ENCODE results near the gene LEMD2.

The LEMD2 gene

DNA sequence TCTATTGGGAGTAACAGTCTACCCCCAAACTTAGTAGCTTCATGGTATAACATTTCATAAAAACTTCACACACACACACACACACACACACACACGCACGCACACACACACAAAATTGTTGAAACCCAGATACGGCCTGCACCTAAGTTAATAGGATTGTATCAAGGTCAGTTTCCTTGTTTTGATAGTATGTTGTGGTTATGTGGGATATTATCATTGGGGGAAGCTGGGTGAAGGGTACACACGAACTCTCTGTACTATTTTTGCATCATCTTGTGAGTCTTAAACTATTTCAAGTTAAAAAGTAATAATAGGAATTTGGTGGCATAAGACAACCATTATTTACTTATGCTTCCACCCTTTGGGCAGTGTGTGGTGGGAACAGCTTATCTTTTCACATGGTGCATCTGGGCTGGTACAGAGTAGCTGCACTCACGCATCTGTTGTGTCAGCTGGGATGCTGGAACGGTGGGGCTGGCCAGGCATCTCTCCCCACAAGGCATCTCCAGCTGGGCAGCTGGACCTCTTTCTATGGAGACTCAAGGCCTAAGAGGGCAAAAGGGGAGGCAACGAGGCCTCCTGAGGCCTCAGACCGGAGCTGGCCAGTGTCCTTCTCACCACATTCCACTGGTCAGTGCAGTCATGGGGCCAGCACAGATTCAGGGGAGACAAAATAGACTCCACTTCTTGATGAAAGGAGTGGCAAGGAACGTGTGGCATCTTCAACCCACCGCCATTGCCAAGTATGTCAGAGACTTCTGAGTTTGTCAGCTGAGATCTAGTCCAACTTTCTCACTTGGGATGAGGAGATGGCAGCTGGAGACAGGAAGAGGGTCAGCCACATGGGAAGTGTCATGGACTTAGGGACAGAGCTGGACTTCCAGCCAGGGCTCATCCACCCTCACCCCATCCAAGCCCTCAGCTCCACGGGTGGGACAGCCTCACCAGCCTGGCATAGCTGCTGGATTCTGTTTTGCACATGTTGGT is 21.7 kb downstream of the LEMD2 start:
- H3K4me3 ChIP-seq (ENCODE audit: low read depth, low read length, poor library complexity, severe bottlenecking), result no peak overlapping the region
- H3K9me2 ChIP-seq (ENCODE audit: low read depth, low read length), result no peaks in the 10 kb centered on the region
- no peaks in the 10 kb centered on the region for H4K20me1 ChIP-seq (ENCODE audit: insufficient read depth, low read length)
- no peaks in the 10 kb centered on the region for H3F3A ChIP-seq (ENCODE audit: insufficient read depth, low read length)
- peaks cover 3% of the 10 kb centered on the region for H3K27me3 ChIP-seq (ENCODE audit: insufficient read depth, low read length)
- no peak overlapping the region for H3K27ac ChIP-seq (ENCODE audit: low read depth, low read length, poor library complexity, severe bottlenecking)
- no peak overlapping the region for H2AFZ ChIP-seq (ENCODE audit: low read length)
- H3K4me2 ChIP-seq (ENCODE audit: low read length), result no peak overlapping the region
- no peaks in the 10 kb centered on the region for H3K9me3 ChIP-seq (ENCODE audit: low read length)
- no peak overlapping the region for H3K9ac ChIP-seq (ENCODE audit: low read length)
- TF ChIP-seq EZH2 (IDR thresholded peaks at IDR 0.05; ENCODE audit: borderline replicate concordance, low read length), result no peak
- TF ChIP-seq, protein P1, sequence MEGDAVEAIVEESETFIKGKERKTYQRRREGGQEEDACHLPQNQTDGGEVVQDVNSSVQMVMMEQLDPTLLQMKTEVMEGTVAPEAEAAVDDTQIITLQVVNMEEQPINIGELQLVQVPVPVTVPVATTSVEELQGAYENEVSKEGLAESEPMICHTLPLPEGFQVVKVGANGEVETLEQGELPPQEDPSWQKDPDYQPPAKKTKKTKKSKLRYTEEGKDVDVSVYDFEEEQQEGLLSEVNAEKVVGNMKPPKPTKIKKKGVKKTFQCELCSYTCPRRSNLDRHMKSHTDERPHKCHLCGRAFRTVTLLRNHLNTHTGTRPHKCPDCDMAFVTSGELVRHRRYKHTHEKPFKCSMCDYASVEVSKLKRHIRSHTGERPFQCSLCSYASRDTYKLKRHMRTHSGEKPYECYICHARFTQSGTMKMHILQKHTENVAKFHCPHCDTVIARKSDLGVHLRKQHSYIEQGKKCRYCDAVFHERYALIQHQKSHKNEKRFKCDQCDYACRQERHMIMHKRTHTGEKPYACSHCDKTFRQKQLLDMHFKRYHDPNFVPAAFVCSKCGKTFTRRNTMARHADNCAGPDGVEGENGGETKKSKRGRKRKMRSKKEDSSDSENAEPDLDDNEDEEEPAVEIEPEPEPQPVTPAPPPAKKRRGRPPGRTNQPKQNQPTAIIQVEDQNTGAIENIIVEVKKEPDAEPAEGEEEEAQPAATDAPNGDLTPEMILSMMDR (IDR thresholded peaks at IDR 0.05; ENCODE audit: low read length), result no peak
- H3K79me2 ChIP-seq (ENCODE audit: insufficient read depth, low read length), result no peaks in the 10 kb centered on the region
- peaks cover 4% of the 10 kb centered on the region for H3K36me3 ChIP-seq (ENCODE audit: insufficient read depth, low read length)
- no peaks in the 10 kb centered on the region for H3K4me1 ChIP-seq (ENCODE audit: insufficient read depth, low read length, severe bottlenecking)

DNA sequence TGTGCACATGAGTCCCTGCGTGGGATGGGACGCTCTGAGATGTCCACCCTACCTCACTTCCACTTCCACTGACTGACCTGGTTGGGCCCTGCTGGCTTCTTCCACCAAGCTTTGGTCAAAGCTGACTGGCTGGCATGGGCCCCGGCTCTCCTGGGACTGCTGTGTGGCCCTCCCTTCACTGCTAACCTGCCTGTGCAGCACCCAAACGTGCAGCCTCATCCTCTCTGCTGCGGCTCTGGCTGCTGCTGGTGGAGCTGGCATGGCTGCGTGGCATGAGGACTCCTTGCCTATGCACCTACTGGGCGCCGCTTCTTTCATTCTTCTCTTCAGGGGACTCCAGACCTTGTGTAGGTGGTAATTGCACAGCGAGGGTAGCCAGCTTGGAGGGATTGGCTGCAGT is 23.6 kb downstream of the LEMD2 start:
- no peaks in the 10 kb centered on the region for H4K20me1 ChIP-seq (ENCODE audit: insufficient read depth, low read length)
- TF ChIP-seq, protein P1 (IDR thresholded peaks at IDR 0.05; ENCODE audit: low read length), result no peak
- no peak for TF ChIP-seq EZH2 (IDR thresholded peaks at IDR 0.05; ENCODE audit: borderline replicate concordance, low read length)

DNA sequence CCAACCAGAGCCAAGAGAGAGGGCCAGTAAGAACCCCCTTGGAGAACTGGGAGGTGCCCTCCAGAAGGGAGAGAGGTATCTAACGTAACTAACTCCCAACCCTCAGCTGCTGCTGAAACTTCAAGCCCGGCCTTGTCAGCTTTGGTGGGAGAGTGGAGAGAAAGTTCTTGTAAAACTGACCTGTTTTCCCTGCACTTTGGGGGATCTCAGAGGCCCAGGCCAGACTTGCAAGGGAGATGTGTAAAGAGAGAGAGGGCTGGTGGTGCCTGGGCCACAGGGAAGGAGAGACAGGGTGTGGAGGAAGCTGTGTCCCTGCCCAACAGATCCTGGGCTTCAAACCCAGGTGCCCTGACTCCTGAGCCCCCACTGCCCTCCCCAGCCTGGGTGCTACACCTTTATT is 24.9 kb downstream of the LEMD2 start:
- Histone ChIP-seq H3K36me3 (ENCODE audit: insufficient read depth, low read length) (no peaks in the 10 kb centered on the region), H3K4me1 (ENCODE audit: insufficient read depth, low read length, severe bottlenecking) (no peaks in the 10 kb centered on the region), H3K79me2 (ENCODE audit: insufficient read depth, low read length) (no peaks in the 10 kb centered on the region), H4K20me1 (ENCODE audit: insufficient read depth, low read length) (no peaks in the 10 kb centered on the region), H3F3A (ENCODE audit: insufficient read depth, low read length) (no peaks in the 10 kb centered on the region), H3K4me2 (ENCODE audit: low read length) (no peak overlapping the region), H3K27me3 (ENCODE audit: insufficient read depth, low read length) (peaks cover 6% of the 10 kb centered on the region), H3K9ac (ENCODE audit: low read length) (no peak overlapping the region), H3K27ac (ENCODE audit: low read depth, low read length, poor library complexity, severe bottlenecking) (no peak overlapping the region), H2AFZ (ENCODE audit: low read length) (no peak overlapping the region), H3K9me3 (ENCODE audit: low read length) (no peaks in the 10 kb centered on the region), H3K9me2 (ENCODE audit: low read depth, low read length) (no peaks in the 10 kb centered on the region), H3K4me3 (ENCODE audit: low read depth, low read length, poor library complexity, severe bottlenecking) (no peak overlapping the region)
- TF ChIP-seq, protein P1 (IDR thresholded peaks at IDR 0.05; ENCODE audit: low read length), result no peak
- TF ChIP-seq EZH2 (IDR thresholded peaks at IDR 0.05; ENCODE audit: borderline replicate concordance, low read length), result no peak

More for the DNA sequence above, 23.6 kb downstream of the LEMD2 start:
- Histone ChIP-seq H3K9me2 (ENCODE audit: low read depth, low read length) (no peaks in the 10 kb centered on the region), H3K9me3 (ENCODE audit: low read length) (no peaks in the 10 kb centered on the region), H2AFZ (ENCODE audit: low read length) (no peak overlapping the region), H3K27me3 (ENCODE audit: insufficient read depth, low read length) (peaks cover 3% of the 10 kb centered on the region), H3K4me3 (ENCODE audit: low read depth, low read length, poor library complexity, severe bottlenecking) (no peak overlapping the region), H3K9ac (ENCODE audit: low read length) (no peak overlapping the region), H3K4me2 (ENCODE audit: low read length) (no peak overlapping the region), H3K4me1 (ENCODE audit: insufficient read depth, low read length, severe bottlenecking) (no peaks in the 10 kb centered on the region), H3K27ac (ENCODE audit: low read depth, low read length, poor library complexity, severe bottlenecking) (no peak overlapping the region), H3F3A (ENCODE audit: insufficient read depth, low read length) (no peaks in the 10 kb centered on the region), H3K79me2 (ENCODE audit: insufficient read depth, low read length) (no peaks in the 10 kb centered on the region), H3K36me3 (ENCODE audit: insufficient read depth, low read length) (no peaks in the 10 kb centered on the region)

Data from OCI-LY1 (cell line).